ENCODE measurements around the gene SHH. TPM values are rescaled to one million over a fixed set of nuclear protein-coding genes. Genes with fewer than 3 reads are reported as not detected.

Gene SHH
- total RNA-seq, 2 experiments from 2014 or later = not detected

DNA sequence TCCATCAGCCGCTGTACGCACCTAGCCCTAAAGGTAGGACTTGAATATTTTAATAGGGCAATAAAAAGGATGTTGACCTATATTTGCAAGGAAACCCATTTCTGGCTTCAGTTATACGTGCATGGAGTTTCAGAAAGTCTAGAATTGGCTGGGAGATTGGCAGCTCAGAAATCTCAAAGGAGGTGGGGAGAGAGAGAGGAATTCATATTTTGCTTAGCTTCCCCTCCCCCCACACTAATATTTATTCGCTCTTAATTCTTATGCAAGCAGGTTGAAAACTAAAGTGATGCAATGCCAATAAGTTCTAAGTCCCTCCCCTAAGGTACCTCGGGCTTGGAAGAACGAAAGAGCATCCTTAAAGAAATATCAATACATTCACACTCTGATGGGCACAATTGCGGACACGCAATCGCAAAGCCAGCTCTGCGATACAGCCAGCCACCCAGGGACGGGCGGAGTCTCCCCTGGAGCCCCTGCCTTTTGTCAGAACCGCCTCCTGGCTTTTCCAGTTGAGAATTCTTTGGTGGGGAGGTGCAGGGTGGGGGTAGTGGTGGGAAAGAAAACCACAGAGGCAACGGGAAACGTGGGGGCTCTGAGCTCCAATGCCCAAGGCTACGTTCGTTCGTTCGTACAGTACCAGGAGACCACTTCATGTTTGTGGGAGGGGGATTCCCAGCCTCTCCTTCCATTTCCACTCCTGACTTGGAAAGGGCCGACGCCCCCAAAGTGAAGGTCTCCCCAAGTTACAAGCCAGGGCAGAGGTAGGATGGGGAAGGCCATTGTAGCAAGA lies 1.3 kb downstream of the SHH start:
- Mint-ChIP-seq H3K36me3 (no peaks in the 10 kb centered on the region), H3K4me3 (no peak overlapping the region), H3K27ac (no peak overlapping the region), H3K4me1 (peaks cover 16% of the 10 kb centered on the region), H3K27me3 (peaks cover 74% of the 10 kb centered on the region), H3K9me3 (no peaks in the 10 kb centered on the region)
- POLR2A ChIA-PET = no interaction called here
- no peak for ATAC-seq (ENCODE audit: low read depth)
- DNase-seq = no peak

DNA sequence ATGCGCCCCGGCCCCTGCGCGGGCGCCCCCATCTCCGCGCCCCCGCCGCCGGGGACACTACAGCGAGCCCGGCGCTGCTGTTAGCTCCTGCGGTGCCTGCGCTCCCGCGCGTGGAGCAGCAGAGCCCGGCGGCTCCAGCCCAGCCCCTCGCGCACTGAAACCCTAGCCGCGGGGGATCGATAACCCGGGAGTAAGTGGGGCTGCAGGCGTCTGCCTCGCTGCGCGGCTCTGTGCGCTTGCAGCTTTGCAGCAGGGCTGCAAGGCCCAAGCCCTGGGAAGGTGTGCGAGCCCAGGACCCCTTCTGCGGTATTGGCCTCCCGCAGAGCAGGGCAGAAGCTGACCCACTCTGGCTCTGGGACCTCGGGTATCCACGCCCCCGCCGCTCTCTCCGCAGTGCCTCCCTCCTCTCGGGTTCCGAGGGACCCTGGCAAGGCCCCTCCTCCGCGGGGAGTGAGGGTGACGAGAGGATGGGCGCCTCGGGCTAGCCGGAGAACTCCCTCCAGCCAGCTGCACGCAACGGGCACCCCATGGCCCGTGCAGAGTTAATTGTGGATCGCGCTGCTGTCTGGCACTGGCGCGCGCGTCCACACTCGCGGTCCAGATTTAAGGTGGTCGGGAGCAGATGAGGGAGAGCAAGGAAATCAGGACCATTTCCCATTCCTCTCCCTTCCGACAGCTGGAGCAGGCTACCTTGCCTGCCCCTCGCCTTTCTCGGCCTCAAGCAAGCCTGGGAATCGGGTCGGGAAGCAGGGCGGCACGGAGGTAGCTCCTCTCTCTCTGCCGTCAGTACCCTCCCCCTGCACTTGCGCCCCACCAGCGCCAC lies 2.1 kb downstream of the SHH start:
- DNase-seq = no peak
- H3K4me1 Mint-ChIP-seq = peaks cover 14% of the 10 kb centered on the region
- no peak overlapping the region for H3K27ac Mint-ChIP-seq
- no peak overlapping the region for H3K4me3 Mint-ChIP-seq
- H3K36me3 Mint-ChIP-seq = no peaks in the 10 kb centered on the region
- peaks cover 70% of the 10 kb centered on the region for H3K27me3 Mint-ChIP-seq
- POLR2A ChIA-PET = no interaction called here
- H3K9me3 Mint-ChIP-seq = no peaks in the 10 kb centered on the region
- no peak for ATAC-seq (ENCODE audit: low read depth)

DNA sequence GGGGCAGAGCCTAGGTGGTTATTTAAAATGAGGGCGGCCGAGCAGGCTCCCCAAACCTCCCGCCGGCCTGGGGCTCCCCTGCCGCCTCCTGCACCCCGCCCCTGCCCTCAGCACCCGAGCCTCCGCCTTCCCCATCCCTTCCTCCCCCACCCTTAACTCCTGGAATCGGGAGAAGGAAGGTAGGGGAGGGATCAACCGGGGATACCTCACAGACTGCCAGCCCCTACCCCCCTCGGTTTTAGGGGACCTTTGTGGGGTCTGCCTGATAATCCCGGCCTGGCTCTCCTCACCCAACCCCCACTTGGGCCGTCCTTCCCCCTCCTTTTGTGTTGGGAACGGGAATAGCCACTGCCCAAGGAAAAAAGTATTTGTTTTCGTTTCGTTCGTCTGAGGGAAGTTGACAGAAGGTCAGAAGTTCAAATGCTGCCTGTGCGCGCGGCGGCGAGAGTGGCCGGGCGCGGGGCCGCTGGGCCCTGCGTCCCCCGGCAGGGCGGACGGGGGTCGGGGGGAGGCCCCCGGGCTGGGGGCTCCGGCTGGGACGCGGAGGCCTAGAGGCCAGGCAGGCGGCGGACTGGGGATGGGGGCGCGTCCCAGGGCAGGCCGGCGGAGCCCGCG lies 2.8 kb downstream of the SHH start:
- POLR2A ChIA-PET = no interaction called here
- H3K4me1 Mint-ChIP-seq = peaks cover 14% of the 10 kb centered on the region
- H3K27me3 Mint-ChIP-seq = peaks cover 73% of the 10 kb centered on the region
- H3K9me3 Mint-ChIP-seq = no peaks in the 10 kb centered on the region
- DNase-seq = no peak
- H3K36me3 Mint-ChIP-seq = no peaks in the 10 kb centered on the region
- H3K27ac Mint-ChIP-seq = peak overlapping the region; percentile 54
- no peak for ATAC-seq (ENCODE audit: low read depth)
- peak overlapping the region; percentile 56 for H3K4me3 Mint-ChIP-seq

DNA sequence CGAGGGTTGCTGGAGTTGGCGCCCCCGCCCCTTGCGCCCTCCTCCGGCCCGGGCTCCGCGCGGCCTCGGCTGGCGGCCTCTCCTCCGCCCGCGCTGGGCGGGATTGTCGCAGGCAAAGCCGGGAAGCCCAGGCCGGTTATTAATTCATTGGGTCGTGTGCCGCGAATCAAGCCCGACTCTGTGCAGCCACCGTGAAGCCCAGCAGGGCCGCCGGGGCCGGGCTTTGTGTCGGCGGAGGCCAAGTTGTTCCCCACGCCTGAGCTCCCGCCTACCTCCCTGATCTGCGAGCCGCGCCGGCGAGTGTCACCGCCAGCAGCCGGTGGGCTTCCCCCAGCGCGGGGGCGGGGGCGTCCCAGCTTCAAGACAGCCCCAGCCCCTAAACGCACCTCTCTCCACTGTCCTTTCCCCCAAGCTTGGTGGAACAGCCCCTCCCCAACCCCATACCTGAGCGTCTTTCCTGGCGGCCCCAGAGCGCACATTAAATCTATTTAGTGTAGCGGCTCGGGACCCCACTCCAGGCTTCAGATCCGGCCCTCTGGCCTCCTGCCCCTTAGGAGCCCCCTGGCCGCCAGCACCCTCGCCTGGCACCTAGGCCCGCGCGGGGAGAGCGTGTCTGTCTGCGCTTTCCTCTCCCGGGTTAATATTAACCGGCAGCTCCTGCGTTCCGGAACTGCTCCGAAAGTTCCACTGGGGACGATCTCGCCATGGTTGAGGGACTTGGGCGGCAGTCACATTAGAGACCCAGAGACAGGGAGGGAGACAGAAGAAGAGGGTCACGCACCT lies 3.5 kb downstream of the SHH start:
- POLR2A ChIA-PET = interaction anchor here (0.6 kb wide), 1 partner anchor 658 kb away, joined by 3 read pairs; no protein-coding TSS in a partner anchor
- Mint-ChIP-seq H3K4me3 (peak overlapping the region; percentile 42), H3K4me1 (peaks cover 14% of the 10 kb centered on the region), H3K36me3 (no peaks in the 10 kb centered on the region), H3K9me3 (no peaks in the 10 kb centered on the region), H3K27me3 (peaks cover 71% of the 10 kb centered on the region), H3K27ac (peak overlapping the region; percentile 54)
- ATAC-seq (ENCODE audit: low read depth) (no peak), DNase-seq (no peak)

DNA sequence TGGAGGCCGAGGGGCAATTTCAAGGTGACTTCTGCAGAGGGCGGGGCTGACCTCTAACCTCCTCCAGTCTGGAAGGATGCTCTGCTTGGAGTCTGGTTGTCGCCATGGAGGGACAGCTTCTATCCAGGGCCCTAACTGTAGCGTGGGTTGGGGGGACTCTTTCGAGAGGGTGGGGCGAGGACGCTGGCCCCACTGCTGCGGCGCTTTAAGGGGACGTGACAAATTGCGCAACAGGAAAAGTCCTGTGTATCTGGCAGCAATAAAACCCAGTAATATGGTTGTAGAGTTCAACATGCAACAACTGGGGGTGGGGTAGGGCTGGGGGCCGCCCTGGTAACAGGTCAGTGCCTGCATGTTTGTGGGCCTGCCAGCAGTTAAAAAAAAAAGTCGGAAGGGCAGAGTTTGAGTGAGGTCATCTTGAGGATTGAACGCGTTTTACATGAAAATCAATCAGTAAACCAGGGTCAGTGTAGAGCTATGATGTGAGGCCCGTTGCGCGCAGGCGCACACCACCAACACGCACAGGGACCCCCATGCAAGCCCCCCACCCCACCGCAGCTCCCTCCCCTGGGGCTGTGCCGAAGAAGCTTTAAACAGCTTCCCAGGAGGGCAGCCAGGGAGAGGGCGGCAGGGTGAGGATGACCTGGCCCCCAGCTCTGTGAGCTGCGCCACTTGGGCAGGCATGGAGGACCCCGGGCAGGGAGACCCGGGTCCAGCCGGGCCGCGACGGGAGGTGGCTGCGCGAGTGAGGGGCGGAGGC lies 4.3 kb downstream of the SHH start:
- POLR2A ChIA-PET = interaction anchor here (0.6 kb wide), 1 partner anchor 659 kb away, joined by 3 read pairs; no protein-coding TSS in a partner anchor

DNA sequence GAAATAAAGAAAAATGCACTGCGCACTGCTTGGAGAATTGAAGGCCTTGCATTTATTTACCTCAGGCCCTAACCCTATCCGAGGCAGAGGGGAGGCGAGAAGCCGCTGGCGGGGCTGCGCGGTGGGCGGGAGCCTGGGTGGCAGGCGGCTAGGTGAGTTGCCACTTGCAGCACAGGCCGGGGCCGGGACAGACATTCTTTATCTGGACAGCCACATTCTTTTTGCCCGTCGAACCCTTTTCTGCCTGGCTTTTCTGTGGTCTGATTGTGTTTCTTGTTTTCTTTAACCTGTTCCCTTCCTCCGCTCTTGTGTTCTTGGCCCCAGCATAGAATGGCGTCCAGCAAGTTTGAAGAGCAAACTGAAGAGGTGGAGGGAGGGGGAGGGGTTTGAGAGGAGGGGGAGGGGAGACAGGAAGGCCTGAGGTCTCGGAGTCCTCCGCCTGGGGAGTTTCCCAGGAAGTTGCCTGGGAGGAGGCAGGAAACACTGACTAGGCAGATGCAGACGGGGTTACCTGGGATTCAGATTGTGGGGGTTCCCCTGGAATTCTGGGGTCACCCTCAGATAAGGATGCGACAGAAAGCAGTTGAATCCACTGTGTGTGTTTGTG lies 5.1 kb downstream of the SHH start:
- H3K9me3 Mint-ChIP-seq = no peaks in the 10 kb centered on the region
- no peaks in the 10 kb centered on the region for H3K36me3 Mint-ChIP-seq
- H3K27me3 Mint-ChIP-seq = peaks cover 67% of the 10 kb centered on the region
- H3K27ac Mint-ChIP-seq = no peak overlapping the region
- H3K4me1 Mint-ChIP-seq = peaks cover 17% of the 10 kb centered on the region
- POLR2A ChIA-PET = no interaction called here
- H3K4me3 Mint-ChIP-seq = no peak overlapping the region
- ATAC-seq (ENCODE audit: low read depth) (no peak), DNase-seq (no peak)

More for the DNA sequence above, 4.3 kb downstream of the SHH start:
- DNase-seq (no peak), ATAC-seq (ENCODE audit: low read depth) (no peak)
- peaks cover 70% of the 10 kb centered on the region for H3K27me3 Mint-ChIP-seq
- H3K36me3 Mint-ChIP-seq = no peaks in the 10 kb centered on the region
- no peak overlapping the region for H3K27ac Mint-ChIP-seq
- H3K4me3 Mint-ChIP-seq = no peak overlapping the region
- peaks cover 18% of the 10 kb centered on the region for H3K4me1 Mint-ChIP-seq
- H3K9me3 Mint-ChIP-seq = no peaks in the 10 kb centered on the region

DNA sequence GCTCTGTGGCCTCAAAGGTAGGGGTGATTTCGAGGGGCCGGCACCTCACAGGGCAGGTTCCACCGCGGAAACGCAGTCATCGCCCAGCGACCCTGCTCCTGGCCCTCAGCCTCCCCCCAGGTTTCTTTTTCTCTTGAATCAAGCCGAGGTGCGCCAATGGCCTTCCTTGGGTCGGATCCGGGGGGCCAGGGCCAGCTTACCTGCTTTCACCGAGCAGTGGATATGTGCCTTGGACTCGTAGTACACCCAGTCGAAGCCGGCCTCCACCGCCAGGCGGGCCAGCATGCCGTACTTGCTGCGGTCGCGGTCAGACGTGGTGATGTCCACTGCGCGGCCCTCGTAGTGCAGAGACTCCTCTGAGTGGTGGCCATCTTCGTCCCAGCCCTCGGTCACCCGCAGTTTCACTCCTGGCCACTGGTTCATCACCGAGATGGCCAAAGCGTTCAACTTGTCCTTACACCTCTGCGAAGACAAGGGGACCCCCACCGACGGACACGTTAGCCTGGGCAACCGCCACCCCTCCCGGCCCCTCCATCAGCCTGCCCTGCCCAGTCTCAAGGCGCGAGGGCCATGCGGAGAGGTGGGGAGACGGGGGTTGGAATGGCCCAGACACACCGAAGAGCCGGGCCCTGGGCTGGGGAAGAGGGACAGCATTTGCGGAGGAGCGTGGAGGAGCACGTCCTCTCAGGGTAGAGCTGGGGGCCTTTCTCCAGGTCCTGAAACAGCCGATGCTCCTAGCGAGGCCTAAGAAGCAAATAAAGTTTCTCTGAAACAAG lies 6.0 kb downstream of the SHH start:
- POLR2A ChIA-PET = interaction anchor here (1.1 kb wide), 1 partner anchor 1533 kb away, joined by 3 read pairs; no protein-coding TSS in a partner anchor
- Mint-ChIP-seq H3K27ac (no peak overlapping the region), H3K27me3 (peaks cover 64% of the 10 kb centered on the region), H3K4me3 (no peak overlapping the region), H3K36me3 (no peaks in the 10 kb centered on the region), H3K4me1 (peaks cover 12% of the 10 kb centered on the region), H3K9me3 (no peaks in the 10 kb centered on the region)
- ATAC-seq (ENCODE audit: low read depth) (no peak), DNase-seq (no peak)

DNA sequence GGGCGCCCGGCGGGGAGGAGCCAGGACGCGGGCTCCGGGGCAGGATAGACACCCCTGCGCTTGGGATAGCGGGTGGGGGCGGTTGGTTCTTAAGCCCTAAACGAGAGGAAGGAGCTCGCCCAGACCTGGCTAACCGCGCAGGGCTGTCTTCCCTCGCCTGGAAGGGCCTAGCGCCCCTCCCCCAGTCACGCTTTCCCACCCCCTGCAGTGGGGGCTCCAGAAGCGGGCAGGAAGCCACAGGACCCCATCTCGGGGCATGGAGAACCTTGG lies 6.5 kb downstream of the SHH start:
- DNase-seq = no peak
- peaks cover 64% of the 10 kb centered on the region for H3K27me3 Mint-ChIP-seq
- POLR2A ChIA-PET = interaction anchor here (1.1 kb wide), 1 partner anchor 1533 kb away, joined by 3 read pairs; no protein-coding TSS in a partner anchor

DNA sequence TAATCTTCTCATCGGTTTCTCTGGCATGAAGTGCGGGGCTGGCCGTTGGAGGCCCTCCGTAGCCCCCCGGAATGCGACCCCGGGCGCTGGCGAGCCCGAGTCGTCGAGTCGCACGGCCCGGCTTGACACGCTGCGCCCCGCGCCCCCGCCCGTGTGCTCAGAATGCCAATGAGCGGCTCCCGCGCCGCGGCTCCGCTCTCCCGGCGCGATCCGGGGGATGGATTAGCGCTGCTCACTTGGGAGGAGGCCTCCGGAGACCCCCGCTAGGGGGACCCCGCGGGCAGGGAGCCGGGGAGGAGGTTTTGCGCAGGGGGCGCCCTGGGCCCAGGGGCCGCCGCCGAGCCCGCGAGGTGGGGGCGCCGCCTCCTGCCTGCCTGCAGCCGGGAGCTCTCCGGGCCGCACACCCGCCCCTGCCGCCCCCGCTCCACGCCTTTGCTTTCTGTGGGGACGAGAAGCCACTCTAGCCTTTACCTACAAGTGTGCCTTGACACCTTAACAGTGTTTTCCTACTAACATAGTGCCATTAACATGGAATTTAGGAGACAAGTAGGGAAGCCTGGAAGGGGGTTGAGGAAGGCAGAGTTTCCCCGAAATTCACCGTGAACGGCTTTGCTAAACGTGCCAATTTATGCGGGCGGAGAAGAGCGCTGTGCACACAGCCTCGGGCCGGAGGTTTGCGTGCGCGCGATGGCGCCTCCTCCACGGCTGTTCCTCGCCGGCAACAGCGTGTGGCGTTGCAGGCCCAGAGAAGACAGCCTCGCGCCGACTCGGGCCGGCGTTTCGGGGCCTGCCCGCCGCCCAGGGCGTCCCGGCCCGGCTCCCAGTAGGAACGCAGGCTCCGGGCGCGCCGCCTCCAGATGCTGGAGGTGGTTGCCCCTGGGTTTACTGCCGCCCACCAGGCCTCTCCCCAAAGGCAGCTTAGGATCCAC lies 7.1 kb downstream of the SHH start:
- no peaks in the 10 kb centered on the region for H3K9me3 Mint-ChIP-seq
- H3K36me3 Mint-ChIP-seq = no peaks in the 10 kb centered on the region
- peaks cover 65% of the 10 kb centered on the region for H3K27me3 Mint-ChIP-seq
- H3K4me1 Mint-ChIP-seq = peaks cover 12% of the 10 kb centered on the region
- DNase-seq (peak; percentile 80), ATAC-seq (ENCODE audit: low read depth) (peak; percentile 76)
- POLR2A ChIA-PET = interaction anchor here (1.1 kb wide), 1 partner anchor 1534 kb away, joined by 3 read pairs; no protein-coding TSS in a partner anchor
- H3K27ac Mint-ChIP-seq = no peak overlapping the region
- H3K4me3 Mint-ChIP-seq = peak overlapping the region; percentile 65

More for the DNA sequence above, 6.5 kb downstream of the SHH start:
- no peak overlapping the region for H3K4me3 Mint-ChIP-seq
- no peak overlapping the region for H3K27ac Mint-ChIP-seq
- H3K4me1 Mint-ChIP-seq = peaks cover 12% of the 10 kb centered on the region
- no peaks in the 10 kb centered on the region for H3K36me3 Mint-ChIP-seq
- no peak for ATAC-seq (ENCODE audit: low read depth)
- no peaks in the 10 kb centered on the region for H3K9me3 Mint-ChIP-seq

DNA sequence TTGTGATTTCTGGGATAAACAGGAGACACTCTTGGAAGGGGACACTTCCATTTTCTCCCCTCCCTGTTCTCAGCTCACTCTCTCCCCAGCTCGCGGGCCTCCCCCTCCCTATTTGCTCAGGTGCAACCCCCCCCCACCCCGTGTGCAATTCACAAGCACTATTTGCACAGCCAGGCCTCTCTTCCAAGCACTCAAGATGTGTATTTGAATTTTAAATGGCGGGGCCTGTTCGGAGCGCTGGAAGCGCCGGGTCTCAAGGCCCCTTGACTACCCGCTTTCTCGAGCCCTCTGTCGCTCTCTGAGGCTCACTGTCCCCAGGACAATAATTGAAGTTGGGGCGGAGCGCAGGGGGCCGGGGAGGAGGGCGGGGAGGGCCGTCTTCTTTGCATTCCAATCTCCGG lies 7.8 kb downstream of the SHH start:
- no peaks in the 10 kb centered on the region for H3K36me3 Mint-ChIP-seq
- H3K9me3 Mint-ChIP-seq = no peaks in the 10 kb centered on the region
- DNase-seq (no peak), ATAC-seq (ENCODE audit: low read depth) (no peak)
- H3K27ac Mint-ChIP-seq = no peak overlapping the region
- peaks cover 12% of the 10 kb centered on the region for H3K4me1 Mint-ChIP-seq
- H3K27me3 Mint-ChIP-seq = peaks cover 71% of the 10 kb centered on the region
- POLR2A ChIA-PET = no interaction called here
- H3K4me3 Mint-ChIP-seq = peak overlapping the region; percentile 51
